Right kidney (tissue), 9 donors: ENCODE measurements around the gene CCNB1.
"Not testable (repeated sequence)": the region's sequence is repeated elsewhere in the genome, so short reads cannot be mapped to it uniquely, and the experiment has no call there.

ENCODE experiments used
- DNase-seq: peaks from one replicate; pipeline ENCODE4 v3.0.0-alpha.2; 2016
- long read RNA-seq, 8 donors: transcript quantifications; one replicate each; lab custom pipeline, GENCODE V29; 2026

Gene CCNB1
- long read RNA-seq, donor 1, transcript CCNB1-201 (9 exons, 2,169 nt), result major isoform, 35 of 38 reads
- long read RNA-seq, donor 1, partial matches to known transcripts, result 0 of 38 reads
- long read RNA-seq, donor 1, other reads (novel, unspliced or antisense), result 0 of 38 reads
- long read RNA-seq, donor 2, transcript CCNB1-201 (9 exons, 2,169 nt), result major isoform, 31 of 31 reads
- long read RNA-seq, donor 2, partial matches to known transcripts, result 0 of 31 reads
- long read RNA-seq, donor 2, other reads (novel, unspliced or antisense), result 0 of 31 reads
- long read RNA-seq, donor 3, transcript CCNB1-201 (9 exons, 2,169 nt), result major isoform, 14 of 15 reads
- long read RNA-seq, donor 3, partial matches to known transcripts, result 0 of 15 reads
- long read RNA-seq, donor 3, other reads (novel, unspliced or antisense), result 0 of 15 reads
- long read RNA-seq, donor 4, transcript CCNB1-201 (9 exons, 2,169 nt), result major isoform, 19 of 20 reads
- long read RNA-seq, donor 4, partial matches to known transcripts, result 0 of 20 reads
- long read RNA-seq, donor 4, other reads (novel, unspliced or antisense), result 0 of 20 reads
- long read RNA-seq, donor 5, transcript CCNB1-201 (9 exons, 2,169 nt), result major isoform, 45 of 46 reads
- long read RNA-seq, donor 5, partial matches to known transcripts, result 0 of 46 reads
- long read RNA-seq, donor 5, other reads (novel, unspliced or antisense), result 0 of 46 reads
- long read RNA-seq, donor 6, transcript CCNB1-201 (9 exons, 2,169 nt), result major isoform, 20 of 21 reads
- long read RNA-seq, donor 6, partial matches to known transcripts, result 0 of 21 reads
- long read RNA-seq, donor 6, other reads (novel, unspliced or antisense), result 0 of 21 reads
- long read RNA-seq, donor 7, transcript CCNB1-201 (9 exons, 2,169 nt), result major isoform, 60 of 73 reads
- long read RNA-seq, donor 7, partial matches to known transcripts, result 10 of 73 reads
- long read RNA-seq, donor 7, other reads (novel, unspliced or antisense), result 0 of 73 reads
- long read RNA-seq, donor 8, transcript CCNB1-201 (9 exons, 2,169 nt), result major isoform, 28 of 29 reads
- long read RNA-seq, donor 8, partial matches to known transcripts, result 0 of 29 reads
- long read RNA-seq, donor 8, other reads (novel, unspliced or antisense), result 0 of 29 reads

DNA sequence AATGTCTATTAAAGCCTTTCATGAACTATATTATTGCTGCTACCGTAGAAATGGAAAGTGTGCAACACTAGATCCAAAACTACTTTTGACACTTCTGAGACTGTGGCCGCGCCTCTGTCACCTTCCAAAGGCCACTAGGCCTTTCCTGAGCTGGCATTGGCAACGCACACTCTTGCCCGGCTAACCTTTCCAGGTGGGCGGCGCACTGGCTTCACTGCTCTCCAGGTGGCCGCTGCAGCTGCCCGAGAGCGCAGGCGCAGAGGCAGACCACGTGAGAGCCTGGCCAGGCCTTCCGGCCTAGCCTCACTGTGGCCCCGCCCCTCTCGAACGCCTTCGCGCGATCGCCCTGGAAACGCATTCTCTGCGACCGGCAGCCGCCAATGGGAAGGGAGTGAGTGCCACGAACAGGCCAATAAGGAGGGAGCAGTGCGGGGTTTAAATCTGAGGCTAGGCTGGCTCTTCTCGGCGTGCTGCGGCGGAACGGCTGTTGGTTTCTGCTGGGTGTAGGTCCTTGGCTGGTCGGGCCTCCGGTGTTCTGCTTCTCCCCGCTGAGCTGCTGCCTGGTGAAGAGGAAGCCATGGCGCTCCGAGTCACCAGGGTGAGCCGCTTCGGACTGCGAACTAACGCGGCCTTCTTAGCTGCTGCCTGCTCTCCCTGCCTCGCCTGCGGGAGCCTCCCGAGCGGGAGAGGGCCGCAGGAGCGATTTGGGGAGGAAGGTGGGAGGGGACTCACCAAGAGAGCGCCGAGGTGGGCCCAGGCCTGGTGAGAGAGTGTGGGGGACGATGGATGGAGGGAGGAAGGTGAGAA is at the start of gene CCNB1:
CCNB1 (plus strand) TSS at position 465 of the 807 bp plus-strand sequence; CDS start at position 578, 113 bp downstream.
- DNase-seq, result peak; percentile 89

GRCh38 chr5:69129413-69129812 is 37.5 kb upstream of the CCNB1 start:
- DNase-seq, result no peak

GRCh38 chr5:69130241-69130640 is 36.7 kb upstream of the CCNB1 start:
- DNase-seq, result no peak

DNA sequence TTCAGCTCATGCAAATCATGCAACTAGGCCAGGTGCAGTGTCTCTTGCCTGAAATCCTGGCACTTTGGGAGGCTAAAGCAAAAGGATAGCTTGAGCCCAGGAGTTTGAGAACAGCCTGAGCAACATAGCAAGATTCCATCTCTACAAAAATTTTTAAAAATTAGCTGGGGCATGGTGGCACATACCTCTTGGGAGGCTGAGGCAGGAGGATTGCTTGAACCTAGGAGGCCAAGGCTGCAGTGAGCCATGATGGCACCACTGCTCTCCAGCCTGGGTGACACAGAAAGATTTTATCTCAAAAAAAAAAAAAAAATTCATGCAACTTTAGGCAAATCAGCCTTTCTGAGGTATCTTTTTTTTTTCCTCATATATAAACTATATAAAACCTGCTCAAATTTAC is 35.6 kb upstream of the CCNB1 start:
- no peak for DNase-seq

- DNase-seq, result no peak
Measured at GRCh38 chr5:69134126-69134525, 32.8 kb upstream of the CCNB1 start.

- no peak for DNase-seq
Measured at GRCh38 chr5:69136293-69136692, 30.7 kb upstream of the CCNB1 start.

DNA sequence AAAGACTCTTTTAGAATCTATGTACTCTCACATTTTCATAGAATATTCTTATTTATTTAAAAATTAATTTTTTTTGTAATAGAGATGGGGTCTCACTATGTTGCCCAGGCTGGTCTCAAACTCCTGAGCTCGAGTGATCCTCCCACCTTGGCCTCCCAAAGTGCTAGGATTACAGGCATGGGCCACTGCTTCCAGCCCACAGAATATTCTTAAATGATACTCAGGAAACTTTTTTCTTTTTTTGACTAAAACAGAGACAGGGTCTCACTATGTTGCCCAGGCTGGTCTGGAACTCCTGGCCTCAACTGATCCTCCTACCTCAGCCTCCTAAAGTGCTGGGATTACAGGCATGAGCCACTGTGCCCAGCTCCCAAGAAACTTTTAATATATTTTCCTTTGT is 29.7 kb upstream of the CCNB1 start:
- DNase-seq, result not testable (repeated sequence)

- DNase-seq, result no peak
Measured at GRCh38 chr5:69137807-69138206, 29.1 kb upstream of the CCNB1 start.

DNA sequence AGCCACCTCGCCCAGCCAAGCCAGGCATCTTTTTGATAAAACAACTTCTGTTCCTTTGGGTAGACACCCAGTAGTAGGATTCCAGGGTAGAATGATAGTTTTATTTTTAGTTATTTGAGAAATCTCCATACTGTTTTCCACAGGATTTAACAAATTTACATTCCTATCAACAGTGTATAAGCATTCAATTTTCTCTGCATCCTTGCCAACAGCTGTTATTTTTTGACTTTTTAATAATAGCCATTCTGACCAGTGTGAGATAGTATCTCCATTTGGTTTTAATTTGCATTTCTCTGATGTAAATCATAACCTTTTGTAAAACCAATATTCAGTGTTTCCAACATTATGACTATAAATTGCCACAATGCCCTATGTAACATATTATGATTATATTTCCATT is 28.2 kb upstream of the CCNB1 start:
- DNase-seq, result no peak

GRCh38 chr5:69140239-69140638 is 26.7 kb upstream of the CCNB1 start:
- not testable (repeated sequence) for DNase-seq

DNA sequence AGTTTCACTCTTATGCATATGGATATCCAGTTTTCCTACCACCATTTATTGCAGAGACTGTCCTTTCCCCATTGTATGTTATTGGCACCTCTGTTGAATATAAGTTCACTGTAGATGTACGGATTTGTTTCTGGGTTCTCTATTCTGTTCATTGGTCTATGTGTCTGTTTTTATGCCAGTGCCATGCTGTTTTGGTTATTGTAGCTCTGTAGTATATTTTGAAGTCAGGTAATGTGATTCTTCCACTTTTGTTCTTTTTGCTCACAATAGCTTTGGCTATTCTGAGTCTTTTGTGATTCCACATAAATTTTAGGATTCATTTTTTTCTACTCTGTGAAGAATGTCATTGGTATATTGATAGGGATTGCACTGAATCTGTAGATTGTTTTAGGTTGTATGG is 26.1 kb upstream of the CCNB1 start:
- no peak for DNase-seq

DNA sequence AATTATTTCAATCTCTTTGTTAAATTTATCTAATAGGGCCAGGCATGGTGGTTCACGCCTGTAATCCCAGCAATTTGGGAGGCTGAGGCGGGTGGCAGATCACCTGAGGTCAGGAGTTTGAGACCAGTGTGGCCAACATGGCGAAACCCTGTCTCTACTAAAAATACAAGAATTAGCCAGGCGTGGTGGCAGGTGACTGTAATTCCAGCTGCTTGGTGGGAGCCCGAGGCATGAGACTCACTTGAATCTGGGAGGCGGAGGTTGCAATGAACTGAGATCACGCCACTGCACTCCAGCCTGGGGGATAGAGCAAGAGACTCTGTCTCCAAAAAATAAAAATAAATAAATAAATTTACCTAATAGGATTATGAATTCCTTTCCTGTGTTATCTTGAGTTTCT is 18.4 kb upstream of the CCNB1 start:
- DNase-seq, result not testable (repeated sequence)

GRCh38 chr5:69148981-69149675 is 17.8 kb upstream of the CCNB1 start:
- DNase-seq, result no peak

GRCh38 chr5:69149676-69150010 is 17.3 kb upstream of the CCNB1 start:
- DNase-seq, result no peak

DNA sequence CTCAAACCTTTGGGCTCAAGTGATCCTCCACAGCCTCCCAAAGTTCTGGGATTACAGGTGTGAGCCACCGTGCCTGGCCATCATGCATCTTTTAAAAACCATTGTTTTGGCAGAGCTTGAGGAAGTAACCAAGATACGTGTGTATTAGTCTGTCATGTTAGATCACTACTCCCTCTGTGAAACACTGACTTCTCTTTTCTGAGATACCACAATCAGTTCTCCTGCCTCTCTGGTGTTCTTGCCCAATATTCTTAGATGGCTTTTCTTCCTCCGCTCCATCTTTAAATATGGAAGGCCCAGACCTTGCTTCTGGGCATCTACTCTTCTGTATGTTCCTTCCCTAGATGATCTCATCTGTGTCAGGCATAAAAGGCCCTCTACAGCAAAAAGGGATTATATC is 14.2 kb upstream of the CCNB1 start:
- DNase-seq, result no peak

DNA sequence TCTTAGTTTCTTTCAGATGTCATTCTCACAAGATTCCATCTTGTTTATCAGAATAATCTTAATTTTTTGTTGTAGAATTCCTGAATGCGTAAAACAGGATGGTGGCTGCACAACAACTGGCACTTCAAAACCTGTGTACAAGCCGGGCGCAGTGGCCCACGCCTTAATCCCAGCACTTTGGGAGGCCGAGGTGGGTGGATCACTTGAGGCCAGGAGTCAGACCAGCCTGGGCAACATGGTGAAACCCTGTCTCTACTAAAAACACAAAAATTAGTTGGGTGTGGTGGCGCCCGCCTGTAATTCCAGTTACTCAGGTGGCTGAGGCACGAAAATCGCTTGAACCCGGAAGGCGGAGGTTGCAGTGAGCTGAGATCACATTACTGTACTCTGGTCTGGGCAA is 10.5 kb upstream of the CCNB1 start:
- no peak for DNase-seq

GRCh38 chr5:69158039-69158438 is 8.9 kb upstream of the CCNB1 start:
- DNase-seq, result no peak

- DNase-seq, result no peak
Measured at GRCh38 chr5:69160651-69161050, 6.3 kb upstream of the CCNB1 start.

GRCh38 chr5:69167493-69167855 is 524 bp downstream of the CCNB1 start:
- no peak for DNase-seq

GRCh38 chr5:69167929-69168328 is 979 bp downstream of the CCNB1 start:
- no peak for DNase-seq

DNA sequence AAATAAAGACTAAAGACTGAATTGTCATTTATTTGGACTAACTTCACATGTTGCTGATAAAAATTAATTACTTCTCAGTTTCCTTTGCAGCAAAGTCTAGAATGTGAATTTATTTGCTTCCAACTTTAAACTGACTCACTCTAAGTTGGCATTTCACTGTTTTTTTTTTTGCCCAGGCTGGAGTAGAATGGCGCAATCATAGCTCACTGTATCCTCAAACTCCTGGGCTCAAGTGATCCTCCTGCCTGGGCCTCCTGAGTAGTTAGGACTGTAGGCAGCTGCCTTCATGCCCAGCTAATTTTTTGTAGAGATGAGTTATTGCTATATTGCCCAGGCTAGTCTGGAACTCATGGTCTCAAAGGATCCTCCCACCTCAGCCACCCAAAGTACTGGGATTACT is 3.5 kb downstream of the CCNB1 start:
- no peak for DNase-seq

DNA sequence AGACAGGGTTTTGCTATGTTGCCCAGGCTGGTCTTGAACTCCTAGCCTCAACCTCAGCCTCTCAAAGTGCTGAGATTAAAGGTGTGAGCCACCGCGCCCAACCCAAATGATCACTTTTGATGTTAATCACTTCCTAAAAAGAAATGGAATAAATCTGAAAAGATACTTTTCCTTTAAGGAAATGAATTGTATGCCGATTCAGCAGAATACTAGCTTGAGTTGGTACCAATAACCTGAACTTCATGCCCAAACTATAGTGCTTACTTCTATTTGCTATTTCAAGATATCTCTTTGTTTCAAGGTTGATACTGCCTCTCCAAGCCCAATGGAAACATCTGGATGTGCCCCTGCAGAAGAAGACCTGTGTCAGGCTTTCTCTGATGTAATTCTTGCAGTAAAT is 4.0 kb downstream of the CCNB1 start:
- no peak for DNase-seq
